Measurements from ENCODE around the gene ZNF418. TPM values are rescaled to one million over a fixed set of nuclear protein-coding genes. Genes with fewer than 3 reads are reported as not detected.
"Not testable (repeated sequence)": the region's sequence is repeated elsewhere in the genome, so short reads cannot be mapped to it uniquely, and the experiment has no call there.

ZNF418 gene
- polyA plus RNA-seq, 1 experiment: 3.1 TPM

- Histone ChIP-seq H3K4me3 (ENCODE audit: low read depth, low read length) (no peak overlapping the region), H3K9me3 (ENCODE audit: control insufficient read depth, insufficient read depth, low read length) (peaks cover 28% of the 10 kb centered on the region), H3K27me3 (ENCODE audit: control insufficient read depth, insufficient read depth, low read length) (no peaks in the 10 kb centered on the region), H3K27ac (ENCODE audit: low read depth, low read length) (no peak overlapping the region)
- CTCF ChIA-PET: interaction anchor here (1.0 to 1.9 kb wide), 2 partner anchors 11 to 13 kb away, joined by 4 to 5 read pairs; partner anchors contain the start of gene ZNF417
- no peak for DNase-seq (ENCODE audit: low read depth, low spot score)
- POLR2A ChIA-PET: interaction anchor here (0.6 kb wide), 1 partner anchor 31 kb away, joined by 3 read pairs; no protein-coding TSS in a partner anchor
- TF ChIP-seq, protein P1, sequence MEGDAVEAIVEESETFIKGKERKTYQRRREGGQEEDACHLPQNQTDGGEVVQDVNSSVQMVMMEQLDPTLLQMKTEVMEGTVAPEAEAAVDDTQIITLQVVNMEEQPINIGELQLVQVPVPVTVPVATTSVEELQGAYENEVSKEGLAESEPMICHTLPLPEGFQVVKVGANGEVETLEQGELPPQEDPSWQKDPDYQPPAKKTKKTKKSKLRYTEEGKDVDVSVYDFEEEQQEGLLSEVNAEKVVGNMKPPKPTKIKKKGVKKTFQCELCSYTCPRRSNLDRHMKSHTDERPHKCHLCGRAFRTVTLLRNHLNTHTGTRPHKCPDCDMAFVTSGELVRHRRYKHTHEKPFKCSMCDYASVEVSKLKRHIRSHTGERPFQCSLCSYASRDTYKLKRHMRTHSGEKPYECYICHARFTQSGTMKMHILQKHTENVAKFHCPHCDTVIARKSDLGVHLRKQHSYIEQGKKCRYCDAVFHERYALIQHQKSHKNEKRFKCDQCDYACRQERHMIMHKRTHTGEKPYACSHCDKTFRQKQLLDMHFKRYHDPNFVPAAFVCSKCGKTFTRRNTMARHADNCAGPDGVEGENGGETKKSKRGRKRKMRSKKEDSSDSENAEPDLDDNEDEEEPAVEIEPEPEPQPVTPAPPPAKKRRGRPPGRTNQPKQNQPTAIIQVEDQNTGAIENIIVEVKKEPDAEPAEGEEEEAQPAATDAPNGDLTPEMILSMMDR (IDR thresholded peaks at IDR 0.05; ENCODE audit: low read depth, low read length): no peak
These were observed 31.5 kb downstream of the ZNF418 start for GRCh38 chr19:57903618-57904184.

GRCh38 chr19:57900311-57900710, 34.9 kb downstream of the ZNF418 start:
- TF ChIP-seq, protein P1 (IDR thresholded peaks at IDR 0.05; ENCODE audit: low read depth, low read length): no peak

DNA sequence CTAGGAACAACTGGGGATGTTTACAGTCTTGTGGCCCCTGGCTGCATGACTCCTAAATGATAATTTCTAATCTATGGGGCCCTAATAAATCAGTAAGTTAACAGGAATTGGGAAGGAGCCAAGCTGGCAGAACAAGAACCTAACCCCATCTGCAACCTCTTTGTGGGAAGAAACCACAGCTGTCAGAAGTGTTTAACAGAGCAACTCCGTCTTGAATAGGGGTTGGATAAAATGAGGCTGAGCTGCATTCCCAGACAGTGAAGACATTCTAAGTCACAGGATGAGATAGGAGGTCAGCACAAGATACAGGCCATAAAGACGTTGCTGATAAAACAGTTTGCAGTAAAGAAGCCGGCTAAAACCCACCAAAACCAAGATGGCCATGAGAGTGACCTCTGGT, 44.5 kb downstream of the ZNF418 start:
- CTCF ChIA-PET; H3K27me3 ChIP-seq (ENCODE audit: control insufficient read depth, insufficient read depth, low read length); POLR2A ChIA-PET; H3K4me3 ChIP-seq (ENCODE audit: low read depth, low read length): not testable (repeated sequence)
- H3K9me3 ChIP-seq (ENCODE audit: control insufficient read depth, insufficient read depth, low read length): peaks cover 16% of the 10 kb centered on the region
- H3K27ac ChIP-seq (ENCODE audit: low read depth, low read length): peak overlapping the region; percentile 11
- peak; percentile 11 for DNase-seq (ENCODE audit: low read depth, low spot score)

More at GRCh38 chr19:57900311-57900710, 34.9 kb downstream of the ZNF418 start:
- CTCF ChIA-PET: no interaction called here
- POLR2A ChIA-PET: no interaction called here
- H3K4me3 ChIP-seq (ENCODE audit: low read depth, low read length): no peak overlapping the region
- H3K27ac ChIP-seq (ENCODE audit: low read depth, low read length): no peak overlapping the region
- peaks cover 21% of the 10 kb centered on the region for H3K9me3 ChIP-seq (ENCODE audit: control insufficient read depth, insufficient read depth, low read length)
- H3K27me3 ChIP-seq (ENCODE audit: control insufficient read depth, insufficient read depth, low read length): no peaks in the 10 kb centered on the region
- no peak for DNase-seq (ENCODE audit: low read depth, low spot score)

DNA sequence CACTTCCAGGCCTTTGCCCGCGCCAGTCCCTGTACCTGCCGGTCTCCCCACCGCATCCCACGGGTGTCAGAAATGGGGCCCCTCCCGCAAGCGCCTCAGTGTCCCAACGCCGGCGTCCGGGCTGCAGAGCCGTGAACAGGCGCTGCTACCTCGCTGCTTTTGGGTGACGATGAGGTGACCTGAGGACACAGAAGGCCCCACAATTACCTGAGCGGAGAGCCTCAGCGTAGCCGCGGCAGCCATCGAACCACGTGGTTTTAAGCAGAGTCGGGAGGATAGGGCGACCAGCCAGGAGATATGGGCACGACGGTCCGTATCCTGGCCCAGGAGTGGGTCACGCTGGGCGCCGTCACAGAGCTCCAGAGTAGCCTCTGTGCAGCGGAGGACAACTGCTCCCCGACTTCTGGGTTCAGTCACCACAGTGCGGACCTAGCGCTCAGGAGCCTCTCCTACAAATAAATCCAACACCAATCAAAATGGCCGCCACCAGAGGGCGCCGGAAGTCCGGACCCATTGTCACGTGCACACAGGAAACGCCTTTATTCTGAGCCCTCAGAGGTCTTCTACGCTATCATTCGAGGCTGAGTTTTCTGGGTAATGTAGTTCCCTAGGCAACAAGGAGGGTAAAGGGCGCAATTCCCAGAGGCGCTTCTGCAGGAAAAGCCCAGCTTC, 46.5 kb downstream of the ZNF418 start, which contains the start of gene ZNF814:
ZNF814 (minus strand) TSS at position 478 of the 672 bp plus-strand sequence; CDS start at position 243, 235 bp downstream.
- ChIA-PET POLR2A (no interaction called here), CTCF (interaction anchor here (0.8 to 1.5 kb wide), 5 partner anchors 9 to 70 kb away, joined by 3 to 7 read pairs (median 3); no protein-coding TSS in a partner anchor)
- peak within 1 kb of the TSS; percentile 95 for H3K4me3 ChIP-seq (ENCODE audit: low read depth, low read length)
- TF ChIP-seq, protein P1 (IDR thresholded peaks at IDR 0.05; ENCODE audit: low read depth, low read length): peak; percentile 43
- H3K27ac ChIP-seq (ENCODE audit: low read depth, low read length): peak within 1 kb of the TSS; percentile 39
- H3K9me3 ChIP-seq (ENCODE audit: control insufficient read depth, insufficient read depth, low read length): peaks cover 20% of the 10 kb centered on the region
- DNase-seq (ENCODE audit: low read depth, low spot score): peak; percentile 47
- no peaks in the 10 kb centered on the region for H3K27me3 ChIP-seq (ENCODE audit: control insufficient read depth, insufficient read depth, low read length)

DNA sequence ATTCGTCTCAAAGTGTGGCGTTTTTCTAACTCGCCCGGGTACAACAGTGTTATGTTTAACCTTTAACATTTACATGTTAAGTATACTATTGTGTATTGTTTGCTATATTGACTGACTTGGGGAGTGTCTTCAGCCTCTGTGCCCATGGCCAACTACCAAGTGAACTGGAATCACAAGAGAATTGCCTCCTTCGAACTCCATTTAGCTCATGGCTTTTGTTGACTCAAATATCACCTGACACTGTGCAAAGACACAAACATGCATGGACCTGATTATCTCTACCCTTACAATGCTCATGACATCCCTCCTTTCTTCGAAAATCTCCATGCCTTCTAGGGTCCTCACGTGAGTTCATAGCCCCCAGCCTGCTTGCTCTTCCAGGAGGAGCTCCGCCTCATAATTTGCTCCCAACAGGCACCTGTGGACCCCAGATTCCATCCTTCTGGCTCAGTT, 47.1 kb downstream of the ZNF418 start:
- TF ChIP-seq, protein P1 (IDR thresholded peaks at IDR 0.05; ENCODE audit: low read depth, low read length): no peak
- no peak for DNase-seq (ENCODE audit: low read depth, low spot score)
- Histone ChIP-seq H3K27ac (ENCODE audit: low read depth, low read length) (no peak overlapping the region), H3K27me3 (ENCODE audit: control insufficient read depth, insufficient read depth, low read length) (no peaks in the 10 kb centered on the region), H3K9me3 (ENCODE audit: control insufficient read depth, insufficient read depth, low read length) (peaks cover 20% of the 10 kb centered on the region), H3K4me3 (ENCODE audit: low read depth, low read length) (peak overlapping the region; percentile 95)
- POLR2A ChIA-PET: no interaction called here
- CTCF ChIA-PET: interaction anchor here (0.8 to 1.5 kb wide), 4 partner anchors 14 to 69 kb away, joined by 3 to 7 read pairs (median 4); no protein-coding TSS in a partner anchor
